HEK293 (cell line): ENCODE data around the gene PRKG1.

Source experiments
- CTCF ChIA-PET: fragments of 350-600 bp; formaldehyde crosslinking; extraction: SDS; loops from one replicate; lab custom pipeline; 2021; ENCODE audit warnings: antibody characterized with exemption; lab: Yijun Ruan, JAX
- POLR2A ChIA-PET: fragments of 300-600 bp; formaldehyde crosslinking; extraction: SDS; loops from one replicate; lab custom pipeline; 2020; ENCODE audit warnings: antibody characterized with exemption, inconsistent platforms; lab: Yijun Ruan, JAX
- H3K27ac ChIP-seq: fragments of 200-500 bp; sonication (Bioruptor generic); 2 replicates; pipeline ENCODE4 v1.5.1; 2014; ENCODE audit warnings: low read depth, low read length, control low read depth, inconsistent platforms; ENCODE audit errors: extremely low read depth
- H3K36me3 ChIP-seq, 2 experiments: fragments of 200-500 bp in 1 of 2; sonication (Bioruptor generic) in 1 of 2; 1 replicate in 1 of 2; 2 replicates in 1 of 2; pipeline ENCODE4 v1.5.1; 2014 to 2017; ENCODE audit warnings: inconsistent platforms in 2 of 2, low read length in 2 of 2; ENCODE audit not compliant: control insufficient read depth in 2 of 2, insufficient read depth in 1 of 2
- H3K4me1 ChIP-seq: fragments of 200-500 bp; sonication (Bioruptor generic); 2 replicates; pipeline ENCODE4 v1.5.1; 2014; ENCODE audit warnings: mild to moderate bottlenecking, low read length, inconsistent platforms; ENCODE audit not compliant: control insufficient read depth, insufficient read depth
- H3K4me3 ChIP-seq: 2 replicates; pipeline ENCODE4 v1.5.1; 2011; ENCODE audit warnings: low read depth, mild to moderate bottlenecking, control low read depth, low read length, moderate library complexity
- H3K9me3 ChIP-seq: fragments of 200-500 bp; sonication (Bioruptor generic); 2 replicates; pipeline ENCODE4 v1.5.1; 2014; ENCODE audit warnings: low read depth, low read length, inconsistent platforms; ENCODE audit not compliant: control insufficient read depth, insufficient read depth
- ATF2 ChIP-seq: fragments of 450-650 bp; formaldehyde crosslinking; IDR thresholded peaks from 2 replicates; pipeline ENCODE4 v1.5.1; 2016; ENCODE audit warnings: missing biosample characterization, missing genetic modification characterization, low read depth
- BCL6B ChIP-seq: fragments of 450-650 bp; formaldehyde crosslinking; IDR thresholded peaks from 2 replicates; pipeline ENCODE4 v1.5.1; 2017; ENCODE audit warnings: missing biosample characterization, missing genetic modification characterization
- GLI2 ChIP-seq: fragments of 450-650 bp; formaldehyde crosslinking; IDR thresholded peaks from 2 replicates; pipeline ENCODE4; 2017; ENCODE audit warnings: missing biosample characterization, missing genetic modification characterization, low read depth, borderline replicate concordance
- GLIS1 ChIP-seq: fragments of 450-650 bp; formaldehyde crosslinking; IDR thresholded peaks from 2 replicates; pipeline ENCODE4 v1.5.1; 2016; ENCODE audit warnings: missing biosample characterization, missing genetic modification characterization
- IKZF3 ChIP-seq: fragments of 450-650 bp; IDR thresholded peaks from 2 replicates; pipeline ENCODE4 v1.5.0; 2018; ENCODE audit warnings: missing biosample characterization, mild to moderate bottlenecking, missing genetic modification characterization, moderate library complexity
- INSM2 ChIP-seq: fragments of 450-650 bp; formaldehyde crosslinking; IDR thresholded peaks from 2 replicates; pipeline ENCODE4 v1.5.1; 2016; ENCODE audit warnings: missing biosample characterization, missing genetic modification characterization
- OVOL3 ChIP-seq: fragments of 450-650 bp; formaldehyde crosslinking; IDR thresholded peaks from 2 replicates; pipeline ENCODE4 v1.5.1; 2016; ENCODE audit warnings: missing biosample characterization, missing genetic modification characterization
- PRDM2 ChIP-seq: fragments of 450-650 bp; formaldehyde crosslinking; IDR thresholded peaks from 2 replicates; pipeline ENCODE4 v1.5.1; 2016; ENCODE audit warnings: missing biosample characterization, missing genetic modification characterization, borderline replicate concordance
- RBAK ChIP-seq: fragments of 450-650 bp; formaldehyde crosslinking; IDR thresholded peaks from 2 replicates; pipeline ENCODE4 v1.5.1; 2016; ENCODE audit warnings: missing biosample characterization, missing genetic modification characterization
- YY2 ChIP-seq: fragments of 450-650 bp; formaldehyde crosslinking; IDR thresholded peaks from 2 replicates; pipeline ENCODE4 v1.5.1; 2016; ENCODE audit warnings: missing biosample characterization, missing genetic modification characterization
- ZBTB21 ChIP-seq: fragments of 450-650 bp; formaldehyde crosslinking; IDR thresholded peaks from 2 replicates; pipeline ENCODE4 v1.5.1; 2017; ENCODE audit warnings: missing biosample characterization, missing genetic modification characterization
- ZBTB7A ChIP-seq: fragments of 450-650 bp; formaldehyde crosslinking; IDR thresholded peaks from 2 replicates; pipeline ENCODE4 v1.5.1; 2016; ENCODE audit warnings: low read depth, missing biosample characterization, missing genetic modification characterization
- ZBTB8A ChIP-seq: fragments of 450-650 bp; formaldehyde crosslinking; IDR thresholded peaks from 2 replicates; pipeline ENCODE4 v1.5.1; 2016; ENCODE audit warnings: missing biosample characterization, missing genetic modification characterization
- ZNF24 ChIP-seq: fragments of 450-650 bp; formaldehyde crosslinking; IDR thresholded peaks from 2 replicates; pipeline ENCODE4 v1.5.1; 2016; ENCODE audit warnings: missing biosample characterization, missing genetic modification characterization
- ZNF280C ChIP-seq: fragments of 450-650 bp; formaldehyde crosslinking; IDR thresholded peaks from 2 replicates; pipeline ENCODE4 v1.5.1; 2016; ENCODE audit warnings: missing biosample characterization, missing genetic modification characterization
- ZNF311 ChIP-seq: fragments of 450-650 bp; formaldehyde crosslinking; IDR thresholded peaks from 2 replicates; pipeline ENCODE4 v1.5.1; 2017; ENCODE audit warnings: missing biosample characterization, missing genetic modification characterization, borderline replicate concordance
- ZNF529 ChIP-seq: fragments of 450-650 bp; formaldehyde crosslinking; IDR thresholded peaks from 2 replicates; pipeline ENCODE4 v1.5.1; 2017; ENCODE audit warnings: missing genetic modification characterization, missing biosample characterization; ENCODE audit not compliant: insufficient replicate concordance
- ZNF558 ChIP-seq: fragments of 450-650 bp; formaldehyde crosslinking; IDR thresholded peaks from 2 replicates; pipeline ENCODE4 v1.5.1; 2016; ENCODE audit warnings: missing biosample characterization, missing genetic modification characterization
- ZNF560 ChIP-seq: fragments of 450-650 bp; formaldehyde crosslinking; IDR thresholded peaks from 2 replicates; pipeline ENCODE4 v1.5.1; 2017; ENCODE audit warnings: missing biosample characterization, missing genetic modification characterization, borderline replicate concordance
- ZNF571 ChIP-seq: fragments of 450-650 bp; formaldehyde crosslinking; IDR thresholded peaks from 2 replicates; pipeline ENCODE4 v1.5.0; 2017; ENCODE audit warnings: missing biosample characterization, missing genetic modification characterization
- ZNF670 ChIP-seq: fragments of 450-650 bp; formaldehyde crosslinking; IDR thresholded peaks from 2 replicates; pipeline ENCODE4 v1.5.1; 2016; ENCODE audit warnings: missing biosample characterization, missing genetic modification characterization, low read depth
- ZNF837 ChIP-seq: fragments of 450-650 bp; formaldehyde crosslinking; IDR thresholded peaks from 2 replicates; pipeline ENCODE4 v1.5.1; 2016; ENCODE audit warnings: missing biosample characterization, missing genetic modification characterization
- ZSCAN23 ChIP-seq: fragments of 450-650 bp; formaldehyde crosslinking; IDR thresholded peaks from 2 replicates; pipeline ENCODE4 v1.5.1; 2016; ENCODE audit warnings: missing biosample characterization, missing genetic modification characterization

Gene PRKG1

GRCh38 chr10:51789903-51790302, 715.6 kb downstream of the PRKG1 start:
- Histone ChIP-seq H3K4me1 (no peaks in the 10 kb centered on the region), H3K27ac (no peak overlapping the region), H3K9me3 (no peaks in the 10 kb centered on the region), H3K4me3 (no peak overlapping the region), H3K36me3 (no peaks in the 10 kb centered on the region)
- ChIA-PET CTCF (interaction anchor here (0.6 kb wide), 1 partner anchor 758 kb away, joined by 3 read pairs; no protein-coding TSS in a partner anchor), POLR2A (no interaction called here)
- TF ChIP-seq ATF2 (tag by site-specific recombination) (no peak), ZNF560 (tag by site-specific recombination) (no peak), ZNF280C (tag by site-specific recombination) (no peak), OVOL3 (tag by site-specific recombination) (no peak), GLIS1 (tag by site-specific recombination) (no peak), ZNF571 (tag by site-specific recombination) (no peak)

GRCh38 chr10:51792678-51793077, 718.4 kb downstream of the PRKG1 start:
- TF ChIP-seq ZBTB7A (tag by site-specific recombination) (no peak), ZNF558 (tag by site-specific recombination) (no peak), ZBTB8A (no peak), ZNF837 (tag by site-specific recombination) (no peak), INSM2 (tag by site-specific recombination) (no peak), YY2 (no peak), RBAK (no peak), ZNF311 (tag by site-specific recombination) (no peak), ZNF670 (tag by site-specific recombination) (no peak), BCL6B (tag by site-specific recombination) (no peak), ZNF24 (tag by site-specific recombination) (no peak), GLI2 (tag by site-specific recombination) (no peak), ZSCAN23 (tag by site-specific recombination) (no peak), ZBTB21 (tag by site-specific recombination) (no peak), PRDM2 (tag by site-specific recombination) (no peak), IKZF3 (tag by site-specific recombination) (no peak), ZNF529 (tag by site-specific recombination) (no peak)
- TF ChIP-seq, all 188 proteins: peak for 0

More at GRCh38 chr10:51792678-51793077, 718.4 kb downstream of the PRKG1 start:
- no peaks in the 10 kb centered on the region for H3K9me3 ChIP-seq
- ChIA-PET CTCF (interaction anchor here (0.5 kb wide), 1 partner anchor 20 kb away, joined by 4 read pairs; no protein-coding TSS in a partner anchor), POLR2A (no interaction called here)
- H3K4me1 ChIP-seq: no peaks in the 10 kb centered on the region
- H3K4me3 ChIP-seq: no peak overlapping the region
- H3K27ac ChIP-seq: no peak overlapping the region
- H3K36me3 ChIP-seq: no peaks in the 10 kb centered on the region
